SK-N-SH (cell line): ENCODE data around the gene SAT2. TPM values are rescaled to one million over a fixed set of nuclear protein-coding genes. Genes with fewer than 3 reads are reported as not detected.
"Not testable (repeated sequence)": the region's sequence is repeated elsewhere in the genome, so short reads cannot be mapped to it uniquely, and the experiment has no call there.

ENCODE experiments used
- CTCF ChIA-PET: fragments of 300-600, 350-600 bp; formaldehyde crosslinking; extraction: SDS; loops from one replicate; lab custom pipeline; 2021; lab: Yijun Ruan, JAX
- POLR2A ChIA-PET: fragments of 350-600 bp; sonication (Branson Sonifier 250); formaldehyde crosslinking; extraction: SDS; loops from one replicate; lab custom pipeline; 2020; ENCODE audit warnings: antibody characterized with exemption, inconsistent platforms; lab: Yijun Ruan, JAX
- DNase-seq: peaks from one replicate; pipeline ENCODE4 v3.0.0; 2012
- H2AFZ ChIP-seq: fragments of 200-600 bp; sonication (generic); 2 replicates; pipeline ENCODE4 v1.8.1; 2016; ENCODE audit warnings: antibody characterized with exemption, mild to moderate bottlenecking, low read depth
- H3F3A ChIP-seq: fragments of 200-600 bp; sonication (generic); replicated peaks from 2 replicates; pipeline ENCODE3; 2016; ENCODE audit warnings: antibody characterized with exemption, mild to moderate bottlenecking; ENCODE audit not compliant: insufficient read depth
- H3K27ac ChIP-seq, 2 experiments: fragments of 200-500 bp in 1 of 2; fragments of 200-600 bp in 1 of 2; sonication (Bioruptor generic) in 1 of 2; sonication (generic), shearing (Covaris generic) in 1 of 2; 2 replicates each; pipeline versions ENCODE4 v1.5.1 to v1.6.1; 2014 to 2016; ENCODE audit warnings: low read depth in 2 of 2, inconsistent platforms in 1 of 2, low read length in 1 of 2, mild to moderate bottlenecking in 1 of 2, mixed read lengths in 1 of 2
- H3K27me3 ChIP-seq: fragments of 200-600 bp; sonication (generic), shearing (Covaris generic); 2 replicates; pipeline ENCODE4 v1.6.1; 2016; ENCODE audit warnings: mixed run types; ENCODE audit not compliant: insufficient read depth
- H3K36me3 ChIP-seq, 2 experiments: fragments of 200-500 bp in 1 of 2; fragments of 200-600 bp in 1 of 2; sonication (Bioruptor generic) in 1 of 2; sonication (generic) in 1 of 2; replicated peaks in 1 of 2; 2 replicates each; pipeline versions ENCODE3 to v1.5.1; 2014 to 2016; ENCODE audit warnings: low read length in 1 of 2, mild to moderate bottlenecking in 1 of 2; ENCODE audit not compliant: insufficient read depth in 2 of 2, control insufficient read depth in 1 of 2
- H3K4me1 ChIP-seq, 2 experiments: fragments of 200-500 bp in 1 of 2; fragments of 200-600 bp in 1 of 2; sonication (Bioruptor generic) in 1 of 2; sonication (generic), shearing (Covaris generic) in 1 of 2; 2 replicates each; pipeline versions ENCODE4 v1.5.1 to v1.6.1; 2014 to 2016; ENCODE audit warnings: low read depth in 1 of 2, low read length in 1 of 2, mixed run types in 1 of 2; ENCODE audit not compliant: insufficient read depth in 2 of 2, control insufficient read depth in 1 of 2
- H3K4me2 ChIP-seq: fragments of 200-600 bp; sonication (generic), shearing (Covaris generic); 2 replicates; pipeline ENCODE4 v1.6.1; 2017; ENCODE audit warnings: mixed run types
- H3K4me3 ChIP-seq, 2 experiments: fragments of 200-500 bp in 1 of 2; fragments of 200-600 bp in 1 of 2; sonication (Bioruptor generic) in 1 of 2; sonication (generic), shearing (Covaris generic) in 1 of 2; 2 replicates each; pipeline versions ENCODE4 v1.5.1 to v1.8.1; 2014 to 2016; ENCODE audit warnings: low read depth in 2 of 2, inconsistent platforms in 1 of 2, low read length in 1 of 2, mild to moderate bottlenecking in 1 of 2, mixed read lengths in 1 of 2, moderate library complexity in 1 of 2
- H3K79me2 ChIP-seq: fragments of 200-600 bp; sonication (generic); 2 replicates; pipeline ENCODE4 v1.8.1; 2017; ENCODE audit warnings: mild to moderate bottlenecking; ENCODE audit not compliant: insufficient read depth
- H3K9ac ChIP-seq: fragments of 200-600 bp; sonication (generic); 2 replicates; pipeline ENCODE4 v1.6.1; 2017; ENCODE audit warnings: mixed run types
- H3K9me2 ChIP-seq: fragments of 200-600 bp; sonication (generic); 2 replicates; pipeline ENCODE4 v1.6.1; 2017; ENCODE audit warnings: mixed run types
- H3K9me3 ChIP-seq: fragments of 200-600 bp; sonication (generic); 2 replicates; pipeline ENCODE4 v1.6.1; 2017; ENCODE audit warnings: mixed run types, mild to moderate bottlenecking, moderate library complexity
- H4K20me1 ChIP-seq: fragments of 200-600 bp; sonication (generic); 2 replicates; pipeline ENCODE4 v1.6.1; 2017; ENCODE audit warnings: mild to moderate bottlenecking, mixed run types; ENCODE audit not compliant: insufficient read depth
- CTCF ChIP-seq: fragments of 200-600 bp; sonication (generic); IDR thresholded peaks from 2 replicates; pipeline ENCODE4 v1.6.1; 2017; ENCODE audit warnings: antibody characterized with exemption, mild to moderate bottlenecking, moderate library complexity
- FOSL2 ChIP-seq: IDR thresholded peaks from 2 replicates; pipeline ENCODE4 v1.4.0; 2012; ENCODE audit warnings: low read depth, mild to moderate bottlenecking, moderate library complexity, borderline replicate concordance
- MEF2A ChIP-seq: IDR thresholded peaks from 2 replicates; pipeline ENCODE4 v1.4.0; 2012; ENCODE audit warnings: low read depth, borderline replicate concordance
- MXI1 ChIP-seq: IDR thresholded peaks from 2 replicates; pipeline ENCODE4 v1.6.1; 2012; ENCODE audit warnings: mild to moderate bottlenecking, low read depth, low read length, improper control_type of control experiment
- NFIC ChIP-seq: IDR thresholded peaks from 2 replicates; pipeline ENCODE4 v1.4.0; 2012; ENCODE audit warnings: borderline replicate concordance
- PBX3 ChIP-seq: IDR thresholded peaks from 2 replicates; pipeline ENCODE4; 2012
- POLR2AphosphoS5 ChIP-seq: IDR thresholded peaks from 2 replicates; pipeline ENCODE4 v1.6.1; 2012; ENCODE audit warnings: low read depth, low read length
- RAD21 ChIP-seq: IDR thresholded peaks from 2 replicates; pipeline ENCODE4 v1.6.1; 2012; ENCODE audit warnings: mild to moderate bottlenecking, low read length
- RCOR1 ChIP-seq: fragments of 150-350 bp; IDR thresholded peaks from 2 replicates; pipeline ENCODE4 v1.6.1; 2017; ENCODE audit warnings: antibody characterized with exemption, low read length
- RXRA ChIP-seq: IDR thresholded peaks from 2 replicates; pipeline ENCODE4 v1.4.0; 2012; ENCODE audit warnings: low read depth, mild to moderate bottlenecking, borderline replicate concordance
- SIN3A ChIP-seq: IDR thresholded peaks from 2 replicates; pipeline ENCODE4 v1.6.1; 2012; ENCODE audit warnings: low read depth, mild to moderate bottlenecking, low read length, moderate library complexity, borderline replicate concordance
- SMC3 ChIP-seq: IDR thresholded peaks from 2 replicates; pipeline ENCODE4 v1.6.1; 2012; ENCODE audit warnings: low read depth, low read length, improper control_type of control experiment
- TCF12 ChIP-seq: IDR thresholded peaks from 2 replicates; pipeline ENCODE4 v1.4.0; 2012
- YY1 ChIP-seq: IDR thresholded peaks from 2 replicates; pipeline ENCODE4 v1.4.0; 2012; ENCODE audit warnings: low read depth, mild to moderate bottlenecking
- WGBS: methylation state at CpG from one replicate; pipeline ENCODE4 v1.1.6; 2017; ENCODE audit warnings: low lambda C conversion rate; 5-methylcytosine and 5-hydroxymethylcytosine counted together
- polyA plus RNA-seq, 3 experiments: library from polyadenylated mRNA; depleted of rRNA; stranded (reverse); fragments of >200 nt; gene quantifications; 2 replicates each; pipeline ENCODE4 v1.2.3, GENCODE V29; 2012
- TF ChIP-seq, protein P1 (sequence below): fragments of 150-350 bp; IDR thresholded peaks from 2 replicates; pipeline ENCODE4 v1.6.1; 2016; ENCODE audit warnings: mild to moderate bottlenecking, low read depth, low read length
- TF ChIP-seq, protein P2 (sequence below): fragments of 150-350 bp; IDR thresholded peaks from 2 replicates; pipeline ENCODE4 v1.6.1; 2017; ENCODE audit warnings: antibody characterized with exemption, low read length, low read depth, borderline replicate concordance

Gene SAT2
- polyA plus RNA-seq, 1 of the 3 experiments (the other 2 are of a cell fraction) = 43.1 TPM

DNA sequence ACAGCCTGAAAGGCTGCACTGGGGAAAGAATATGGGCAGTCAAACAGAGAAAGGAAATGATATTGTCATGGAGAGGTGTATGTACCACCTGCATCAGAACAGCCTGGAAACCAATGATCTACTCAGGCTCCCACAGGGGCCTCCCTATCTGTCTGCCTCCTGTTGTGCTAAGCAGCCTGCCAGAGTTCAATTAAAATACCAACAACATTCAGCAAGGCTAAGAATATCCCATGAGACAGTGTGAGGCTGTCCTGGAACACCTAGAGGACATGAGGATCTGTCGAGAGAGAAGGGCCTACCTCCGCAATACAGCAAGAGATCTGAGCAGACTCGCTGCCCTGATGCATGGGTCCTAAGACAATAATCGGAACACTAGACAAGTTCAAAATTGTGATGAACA, 21.3 kb downstream of the SAT2 start:
- Histone ChIP-seq H4K20me1 (peaks cover 43% of the 10 kb centered on the region), H3K4me3 (no peak overlapping the region), H3K36me3 (peaks cover 32 to 73% of the 10 kb centered on the region in 2 experiments), H3K9me2 (no peaks in the 10 kb centered on the region), H3K9me3 (no peaks in the 10 kb centered on the region), H3K27ac (no peak overlapping the region), H2AFZ (no peak overlapping the region), H3K79me2 (peaks cover 69% of the 10 kb centered on the region), H3K4me1 (peaks cover 0 to 3% of the 10 kb centered on the region in 2 experiments; a peak in 2 of 4 replicates), H3K4me2 (no peak overlapping the region), H3F3A (peaks cover 4% of the 10 kb centered on the region), H3K27me3 (no peaks in the 10 kb centered on the region), H3K9ac (no peak overlapping the region)
- CTCF ChIA-PET = interaction anchor here (1.1 to 2.1 kb wide), 2 partner anchors 17 to 82 kb away, joined by 3 to 8 read pairs; partner anchors contain the start of gene SOX15
- no peak for DNase-seq
- POLR2A ChIA-PET = no interaction called here
- TF ChIP-seq RAD21 (no peak), PBX3 (no peak), NFIC (no peak), FOSL2 (no peak), YY1 (no peak), RCOR1 (no peak), TCF12 (no peak), POLR2AphosphoS5 (no peak), RXRA (no peak), CTCF (no peak), MEF2A (no peak), SMC3 (no peak), MXI1 (no peak), SIN3A (no peak)
- TF ChIP-seq, protein P1, sequence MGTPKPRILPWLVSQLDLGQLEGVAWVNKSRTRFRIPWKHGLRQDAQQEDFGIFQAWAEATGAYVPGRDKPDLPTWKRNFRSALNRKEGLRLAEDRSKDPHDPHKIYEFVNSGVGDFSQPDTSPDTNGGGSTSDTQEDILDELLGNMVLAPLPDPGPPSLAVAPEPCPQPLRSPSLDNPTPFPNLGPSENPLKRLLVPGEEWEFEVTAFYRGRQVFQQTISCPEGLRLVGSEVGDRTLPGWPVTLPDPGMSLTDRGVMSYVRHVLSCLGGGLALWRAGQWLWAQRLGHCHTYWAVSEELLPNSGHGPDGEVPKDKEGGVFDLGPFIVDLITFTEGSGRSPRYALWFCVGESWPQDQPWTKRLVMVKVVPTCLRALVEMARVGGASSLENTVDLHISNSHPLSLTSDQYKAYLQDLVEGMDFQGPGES = no peak
- TF ChIP-seq, protein P2, sequence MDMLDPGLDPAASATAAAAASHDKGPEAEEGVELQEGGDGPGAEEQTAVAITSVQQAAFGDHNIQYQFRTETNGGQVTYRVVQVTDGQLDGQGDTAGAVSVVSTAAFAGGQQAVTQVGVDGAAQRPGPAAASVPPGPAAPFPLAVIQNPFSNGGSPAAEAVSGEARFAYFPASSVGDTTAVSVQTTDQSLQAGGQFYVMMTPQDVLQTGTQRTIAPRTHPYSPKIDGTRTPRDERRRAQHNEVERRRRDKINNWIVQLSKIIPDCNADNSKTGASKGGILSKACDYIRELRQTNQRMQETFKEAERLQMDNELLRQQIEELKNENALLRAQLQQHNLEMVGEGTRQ = no peak
- 98% methylated on average over 4 of the region's 4 CpGs for WGBS

DNA sequence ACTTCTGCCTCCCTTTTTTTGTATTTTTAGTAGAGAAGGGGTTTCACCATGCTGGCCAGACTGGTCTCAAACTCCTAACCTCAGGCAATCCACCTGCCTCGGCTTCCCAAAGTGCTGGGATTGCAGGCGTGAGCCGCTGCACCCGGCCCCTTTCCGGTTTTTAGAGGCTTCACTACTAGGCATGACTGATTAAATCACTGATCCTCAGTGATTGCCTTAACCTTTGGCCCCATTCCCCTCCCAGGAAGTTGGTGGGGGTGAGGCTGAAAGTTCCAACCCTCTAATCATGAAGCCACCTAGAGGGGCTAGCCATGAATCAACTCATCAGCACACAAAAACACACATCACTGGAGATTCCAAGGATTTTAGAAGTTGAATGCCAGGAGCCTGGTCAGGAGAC, 30.1 kb downstream of the SAT2 start:
- CTCF ChIA-PET = interaction anchor here (1.3 kb wide), 1 partner anchor 9 kb away, joined by 3 read pairs; no protein-coding TSS in a partner anchor
- H3K4me1 ChIP-seq, DNase-seq, H3K9me3 ChIP-seq, POLR2A ChIA-PET, H4K20me1 ChIP-seq, H2AFZ ChIP-seq, H3K9me2 ChIP-seq, H3K27me3 ChIP-seq, H3K4me2 ChIP-seq, H3K4me3 ChIP-seq, H3K9ac ChIP-seq, H3K27ac ChIP-seq: not testable (repeated sequence)
- peaks cover 48 to 67% of the 10 kb centered on the region in 2 experiments for H3K36me3 ChIP-seq
- H3K79me2 ChIP-seq = peaks cover 12% of the 10 kb centered on the region; the same call in 1 of the 2 replicates
- peaks cover 21% of the 10 kb centered on the region for H3F3A ChIP-seq
- WGBS = 89% methylated on average over 5 of the region's 5 CpGs
